ENCODE results near the gene KSR1.

Gene KSR1

DNA sequence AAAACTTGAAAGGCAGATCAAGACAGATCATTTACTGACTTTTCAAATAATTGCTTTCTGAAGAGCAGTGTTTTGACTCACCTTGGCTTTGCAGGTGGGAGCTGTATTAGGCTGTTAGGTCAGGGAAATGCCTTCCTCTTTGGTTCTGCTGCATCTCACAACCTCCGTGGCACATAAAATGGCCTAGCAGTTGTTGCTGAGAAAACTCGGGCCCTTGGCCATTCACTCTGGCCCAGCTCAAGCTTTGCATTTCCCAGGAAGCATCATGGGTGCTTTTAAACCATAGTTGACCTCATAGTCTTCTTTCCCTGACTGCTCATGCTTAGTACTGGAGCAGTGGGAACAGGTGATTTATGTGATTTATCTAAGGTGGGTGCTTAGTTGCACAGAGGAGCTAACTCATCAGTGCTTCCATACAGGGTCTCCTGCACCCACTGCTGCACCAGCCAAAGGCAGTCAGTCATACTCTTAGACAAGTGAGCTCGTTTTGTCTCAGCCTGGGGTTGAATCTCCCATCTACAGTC is 83.6 kb downstream of the KSR1 start:
- DNase-seq = peak; percentile 75

DNA sequence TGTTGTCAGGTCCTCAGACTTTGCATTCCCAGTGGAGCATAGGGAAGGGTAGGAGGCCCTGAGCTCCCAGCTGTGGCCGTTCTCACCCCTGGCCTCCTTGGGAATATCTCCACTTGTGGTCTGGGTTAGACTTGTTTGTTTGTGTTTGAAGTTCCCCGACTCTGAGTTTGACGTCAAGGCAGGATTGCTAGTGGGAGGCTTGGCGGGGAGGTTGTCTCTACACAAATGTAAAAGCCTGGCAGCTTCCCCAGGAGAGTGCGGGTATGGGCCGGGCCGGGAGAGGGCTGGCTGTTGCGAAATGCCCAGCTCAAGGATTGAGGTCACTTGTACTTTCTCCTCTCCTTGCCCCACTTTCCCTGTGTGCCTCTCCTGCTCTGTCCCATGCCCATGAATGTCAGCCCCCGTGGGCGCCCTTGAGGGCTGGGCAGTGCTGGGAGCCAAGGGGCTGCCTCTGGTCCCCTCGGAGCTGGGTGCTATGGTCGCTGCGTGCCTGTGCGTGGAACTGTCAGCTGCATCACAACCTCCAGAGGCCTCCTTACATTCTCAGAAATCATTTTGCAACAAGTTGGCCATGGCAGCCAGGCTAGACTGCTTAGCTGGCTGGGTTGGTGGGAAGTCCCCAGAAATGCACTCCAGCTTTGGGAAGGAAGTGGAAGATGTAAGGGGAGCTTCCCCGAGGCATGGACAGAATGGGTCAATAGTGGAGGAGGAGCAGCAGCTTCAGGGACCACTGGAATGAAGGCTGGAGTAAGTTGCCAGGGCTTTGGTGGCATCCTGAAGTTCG is 84.3 kb downstream of the KSR1 start:
- DNase-seq = peak; percentile 82

DNA sequence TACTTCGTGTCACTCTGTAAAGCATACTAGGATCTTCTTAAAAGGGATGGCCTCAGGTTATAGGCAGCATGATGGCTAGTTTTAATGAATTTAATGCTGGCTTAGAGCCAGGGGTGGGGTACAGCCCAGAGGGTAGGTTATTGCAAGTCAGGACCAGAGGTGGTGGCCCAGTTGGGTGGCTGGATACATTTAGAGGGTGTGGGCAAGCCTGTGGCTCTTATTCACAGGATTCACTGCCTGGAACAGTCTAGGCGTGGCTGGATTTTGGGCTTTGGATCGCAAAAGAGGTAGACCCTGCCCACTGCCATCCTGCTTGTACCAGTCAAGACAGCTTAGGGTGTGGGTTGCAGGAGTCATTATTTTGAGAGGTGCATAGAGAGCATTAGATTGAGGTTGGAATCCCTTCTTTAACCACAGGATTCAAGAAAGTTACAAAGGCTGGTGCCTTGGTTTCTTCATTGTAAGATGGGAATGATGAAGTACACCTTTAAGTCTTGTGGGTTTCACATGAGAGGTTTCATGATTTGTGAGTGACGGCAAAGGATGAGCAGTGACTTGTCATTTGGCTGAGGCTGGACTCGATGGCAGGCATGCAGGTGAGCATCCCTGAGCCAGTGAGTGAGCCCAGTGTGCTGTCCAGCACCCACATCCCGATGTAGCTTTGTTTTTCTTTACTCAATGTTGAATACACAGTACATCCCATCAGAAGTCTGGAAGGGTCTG is 85.2 kb downstream of the KSR1 start:
- DNase-seq = no peak

DNA sequence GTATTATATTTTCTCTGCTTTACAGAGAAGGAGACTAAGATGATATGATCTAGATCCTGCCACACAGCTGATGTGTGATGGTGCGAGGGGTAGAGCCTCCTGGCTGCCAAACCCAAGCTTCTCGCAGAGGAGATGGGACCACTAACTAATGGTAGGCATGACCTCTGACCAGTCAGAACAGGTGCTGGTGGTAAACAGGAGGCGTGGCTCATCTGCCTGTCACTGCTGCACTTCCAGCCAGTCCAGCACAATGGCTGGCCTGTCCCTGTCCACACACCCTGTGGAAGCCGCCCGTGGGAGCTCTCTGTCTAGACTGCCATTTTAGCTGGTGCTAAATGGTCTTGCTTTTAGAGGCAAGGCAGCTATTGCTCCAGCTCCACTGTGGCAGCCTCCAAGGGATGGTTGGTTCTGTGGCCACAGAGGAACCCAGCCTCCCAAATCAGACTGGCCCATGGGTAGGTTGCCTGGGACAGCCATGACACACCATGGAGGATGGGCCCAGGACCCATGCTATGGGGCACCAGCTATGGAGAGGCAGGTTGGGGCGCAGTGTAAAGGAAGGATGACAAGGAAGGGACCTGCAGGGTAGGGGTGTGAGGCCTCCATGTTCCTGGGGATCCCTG is 86.7 kb downstream of the KSR1 start:
- DNase-seq = no peak

DNA sequence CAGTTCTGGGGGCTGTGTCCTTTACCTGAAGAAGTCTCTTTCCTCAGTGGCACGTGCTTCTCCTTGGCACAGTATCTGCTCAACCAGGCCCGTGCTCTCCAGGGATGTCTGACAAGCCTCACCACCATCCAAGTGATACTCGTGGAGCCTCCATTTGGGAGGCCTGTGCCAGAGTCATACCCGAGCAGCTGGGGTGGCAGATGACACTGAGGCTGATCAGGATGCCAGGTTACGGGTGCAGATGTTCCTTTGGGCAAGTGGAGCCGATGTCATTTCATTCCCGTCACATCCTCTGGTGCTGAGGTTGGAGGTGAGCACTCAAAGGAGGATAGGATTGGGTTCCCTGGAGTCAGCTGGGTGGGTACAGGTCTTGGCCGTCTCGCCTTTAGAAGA is 87.2 kb downstream of the KSR1 start:
- no peak for DNase-seq

DNA sequence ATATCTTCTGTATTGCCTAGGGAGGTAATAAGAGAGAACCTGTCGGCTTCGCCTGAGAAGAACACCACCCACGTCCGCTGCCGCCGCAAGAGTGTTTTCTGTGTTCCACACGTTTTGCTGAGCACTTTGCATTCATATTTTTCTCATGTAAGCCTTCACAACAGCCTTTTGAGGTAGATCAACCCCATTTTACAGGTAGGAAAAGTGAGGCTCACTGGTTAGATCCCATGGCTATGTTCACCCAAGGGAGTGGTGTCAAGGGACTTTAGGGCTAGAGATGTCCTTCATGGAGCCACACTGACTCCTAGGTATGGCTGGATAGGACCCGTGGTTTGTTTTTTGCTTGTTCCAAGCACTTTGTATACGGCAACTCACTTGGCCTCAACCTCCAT is 87.7 kb downstream of the KSR1 start:
- DNase-seq = no peak

DNA sequence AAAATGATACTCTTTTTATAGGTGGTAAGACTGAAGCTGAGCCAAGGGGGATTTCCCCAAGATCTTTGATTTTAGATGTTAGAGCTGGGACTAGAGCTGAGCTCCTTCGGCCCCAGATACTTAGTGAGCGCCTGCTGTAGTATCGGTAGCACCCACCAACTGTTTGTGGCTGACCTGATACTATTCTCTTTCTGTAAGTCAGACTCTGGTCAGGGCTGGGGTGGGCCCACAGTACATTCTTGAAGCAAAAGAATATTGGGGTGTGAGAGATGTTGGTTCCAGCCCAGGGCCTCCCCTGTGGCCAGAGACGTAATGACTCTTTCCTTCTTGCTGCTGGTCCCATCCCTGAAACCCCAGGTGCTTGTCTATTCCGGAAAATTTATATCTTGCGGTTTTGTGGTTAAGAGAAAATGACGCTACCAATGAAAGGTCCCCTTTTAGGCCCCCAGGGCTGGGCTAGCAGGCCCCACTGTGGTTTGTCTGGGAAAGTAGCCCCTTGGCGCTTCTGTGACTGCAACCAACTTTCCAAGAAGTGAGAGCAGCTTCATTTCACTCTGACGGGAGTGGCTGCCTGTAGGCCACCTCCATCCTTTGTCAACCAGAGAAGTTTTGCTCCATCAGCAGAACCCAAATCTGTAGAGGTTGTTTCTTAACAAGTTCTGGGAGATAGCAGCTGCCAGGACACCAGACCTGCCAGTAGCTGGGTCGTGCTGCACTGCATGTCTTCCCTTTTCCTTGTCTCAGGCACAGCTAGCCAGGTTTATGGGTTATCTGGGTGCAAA is 88.3 kb downstream of the KSR1 start:
- no peak for DNase-seq

DNA sequence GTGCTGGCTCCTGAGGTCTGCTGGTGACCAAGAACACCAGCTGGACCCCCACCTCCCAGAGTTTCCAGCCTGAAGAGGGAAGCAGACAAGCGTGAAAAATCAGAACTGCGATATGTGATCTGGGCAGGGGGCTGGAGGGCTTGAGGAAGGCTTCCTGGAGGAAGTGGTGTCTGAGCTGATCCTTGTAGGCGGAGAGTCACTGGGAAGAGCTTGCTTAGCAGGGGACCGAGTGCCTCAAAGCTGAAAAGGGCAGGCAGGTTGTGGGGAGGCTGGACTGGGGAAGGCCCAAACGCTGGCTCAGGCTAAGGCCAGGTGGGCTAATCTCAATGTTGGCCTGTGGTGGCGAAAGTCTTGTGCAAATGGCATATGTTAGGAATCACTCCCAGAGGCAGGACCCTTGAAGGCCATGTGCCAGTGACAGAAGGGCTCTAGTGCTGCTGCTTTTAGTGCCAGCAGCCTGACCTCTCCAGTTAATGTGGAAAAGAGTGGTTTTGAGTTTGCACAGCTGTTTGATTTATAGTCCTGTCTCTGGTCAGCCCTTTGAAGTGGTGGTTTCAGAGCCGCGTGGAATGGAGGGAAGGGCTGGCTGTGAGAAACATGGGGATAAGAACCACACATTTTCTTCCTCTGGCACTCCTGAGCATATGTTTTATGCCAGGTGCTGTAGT is 89.4 kb downstream of the KSR1 start:
- DNase-seq = no peak

DNA sequence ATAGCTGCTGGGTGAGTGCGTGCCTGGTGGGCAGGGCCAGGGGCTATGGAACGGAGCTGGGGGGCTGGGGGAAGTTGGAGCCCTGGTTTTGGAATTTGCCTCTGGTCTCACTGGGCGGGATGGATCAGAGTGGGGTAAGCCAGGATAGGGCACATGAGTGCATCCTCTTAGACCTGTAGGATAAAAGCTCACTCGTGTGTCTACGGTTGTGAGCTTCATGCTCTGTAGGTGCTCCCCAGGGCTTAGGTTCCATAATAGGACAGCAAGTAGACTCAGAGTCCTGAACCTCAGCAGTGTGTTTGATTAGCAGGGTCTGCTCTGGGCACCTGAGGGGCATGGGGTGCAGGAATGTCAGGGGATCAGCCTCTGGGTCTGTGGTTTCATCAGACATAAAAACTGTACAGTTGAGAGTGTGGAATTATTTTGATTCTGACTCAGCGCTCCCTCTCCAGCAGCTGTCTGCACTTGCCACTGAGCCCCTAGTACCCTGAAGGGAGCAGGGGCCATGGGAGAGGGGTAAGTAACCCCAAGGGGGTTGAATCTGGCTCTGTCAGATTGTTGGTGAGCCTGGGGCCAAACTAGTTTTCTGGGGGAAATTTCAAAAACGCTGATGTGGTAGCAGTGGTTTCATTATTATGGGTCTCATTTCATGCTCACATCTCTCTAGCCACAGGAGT is 90.5 kb downstream of the KSR1 start:
- no peak for DNase-seq

DNA sequence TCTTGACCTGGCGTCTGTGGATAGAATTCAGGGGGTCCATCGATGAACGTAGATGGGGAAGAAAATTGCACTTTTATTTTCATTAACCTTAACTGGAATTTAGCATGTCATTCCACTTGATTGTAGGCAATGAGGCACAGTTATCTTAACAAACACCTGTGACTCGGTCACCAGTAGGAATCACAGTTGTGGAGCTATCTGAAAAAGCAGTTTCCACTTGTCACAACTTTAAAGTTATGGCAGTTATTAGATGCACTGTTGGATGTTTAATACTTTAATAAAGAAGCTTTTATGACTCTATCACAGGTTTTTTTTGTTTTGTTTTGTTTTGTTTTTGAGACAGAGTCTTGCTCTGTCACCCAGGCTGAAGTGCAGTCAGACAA is 91.0 kb downstream of the KSR1 start:
- no peak for DNase-seq

DNA sequence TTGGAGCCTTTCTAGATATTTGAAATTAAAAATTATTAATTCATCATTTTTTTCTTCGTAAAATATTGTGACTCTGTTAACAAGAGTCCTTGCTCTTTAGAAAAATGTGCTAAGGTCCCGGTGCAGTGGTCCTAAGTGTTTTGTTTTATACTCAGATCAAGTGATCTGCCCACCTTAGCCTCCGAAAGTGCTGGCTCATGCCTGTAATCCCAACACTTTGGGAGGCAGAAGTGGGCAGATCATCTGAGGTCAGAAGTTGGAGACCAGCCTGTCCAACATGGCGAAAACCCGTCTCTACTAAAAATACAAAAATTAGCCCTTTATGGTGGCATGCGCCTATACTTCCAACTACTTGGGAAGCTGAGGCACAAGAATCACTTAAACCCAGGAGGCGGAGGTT is 92.1 kb downstream of the KSR1 start:
- DNase-seq = no peak

DNA sequence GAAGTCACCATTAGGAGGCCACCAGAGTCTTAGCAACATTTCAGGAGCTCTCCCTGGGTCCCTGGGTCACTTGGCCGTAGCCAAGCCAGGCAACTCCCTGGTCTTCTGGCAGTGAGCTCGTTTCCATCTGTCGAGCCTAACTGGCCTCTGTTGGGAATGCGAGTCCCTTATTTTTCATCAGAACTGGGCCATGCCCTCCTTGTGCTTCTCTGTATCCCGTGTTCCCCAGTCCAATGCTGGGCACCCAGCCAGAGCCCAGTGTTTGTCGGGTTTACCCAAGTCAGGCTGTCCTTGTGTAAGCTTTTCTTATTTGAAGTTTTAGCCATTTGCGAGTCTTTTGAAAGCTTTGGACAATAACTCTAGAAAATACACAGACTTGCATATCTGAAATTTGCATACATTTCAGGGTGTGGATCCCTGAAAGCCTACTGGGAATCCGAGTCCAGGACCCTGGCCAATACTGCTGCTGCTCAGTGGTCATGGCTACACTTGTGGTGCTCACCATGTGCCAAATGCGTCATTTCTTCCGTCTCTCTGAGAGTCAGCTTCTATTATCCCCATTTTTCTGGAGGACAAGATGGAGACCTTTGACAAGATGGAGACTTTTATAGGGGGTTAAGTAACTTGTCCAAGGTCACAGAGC is 93.1 kb downstream of the KSR1 start:
- no peak for DNase-seq

DNA sequence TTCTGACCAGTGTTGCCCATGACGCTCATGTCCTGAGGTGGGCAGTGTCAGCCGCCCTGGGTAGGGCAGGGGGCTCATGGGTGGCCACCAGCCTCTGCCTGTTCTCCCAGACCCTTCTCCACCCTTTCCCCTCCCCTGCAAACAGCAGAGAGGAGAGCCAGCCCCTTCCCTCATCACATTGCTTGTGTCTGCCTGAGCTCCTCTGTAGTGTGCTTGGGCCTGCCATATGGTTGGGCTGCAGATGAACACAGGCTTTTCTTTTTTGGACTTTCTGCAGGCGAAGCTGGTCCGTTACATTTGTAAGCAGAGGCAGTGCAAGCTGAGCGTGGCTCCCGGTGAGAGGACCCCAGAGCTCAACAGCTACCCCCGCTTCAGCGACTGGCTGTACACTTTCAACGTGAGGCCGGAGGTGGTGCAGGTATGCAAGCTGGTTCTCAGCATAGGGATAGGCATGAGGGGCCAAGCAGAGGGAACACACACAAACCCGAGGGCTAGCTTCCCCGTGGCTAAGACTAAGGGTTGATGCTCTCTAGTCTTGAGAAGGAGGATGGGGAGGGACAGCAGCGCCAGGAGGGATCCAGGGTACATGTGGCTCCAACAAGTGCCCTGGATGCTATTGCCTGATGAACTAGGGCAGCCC is 94.2 kb downstream of the KSR1 start:
- DNase-seq = no peak

DNA sequence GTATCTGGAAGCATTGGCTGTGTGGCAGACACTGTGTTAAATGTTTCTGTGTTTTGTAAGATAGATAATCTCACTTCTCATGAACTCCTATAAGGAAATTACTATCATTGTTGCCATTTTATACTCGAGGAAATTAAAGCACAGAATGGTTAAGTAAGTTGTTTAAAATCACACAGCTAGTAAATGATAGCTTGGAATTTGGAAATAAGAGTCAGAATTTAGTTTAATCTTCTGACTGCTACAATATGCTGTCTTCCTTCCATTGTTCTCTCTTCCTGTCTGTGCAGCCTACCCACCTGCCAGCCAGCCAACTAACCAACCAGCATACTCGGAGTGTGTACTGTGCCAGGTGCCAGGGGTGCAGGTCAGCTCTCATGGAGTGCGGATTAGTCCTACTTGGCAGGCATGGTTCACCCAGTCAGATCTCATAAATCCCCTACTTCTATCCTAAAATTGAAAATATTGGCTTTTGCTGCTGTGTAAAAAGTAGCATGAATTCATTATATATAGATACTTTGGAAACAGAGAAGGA is 94.8 kb downstream of the KSR1 start:
- no peak for DNase-seq

DNA sequence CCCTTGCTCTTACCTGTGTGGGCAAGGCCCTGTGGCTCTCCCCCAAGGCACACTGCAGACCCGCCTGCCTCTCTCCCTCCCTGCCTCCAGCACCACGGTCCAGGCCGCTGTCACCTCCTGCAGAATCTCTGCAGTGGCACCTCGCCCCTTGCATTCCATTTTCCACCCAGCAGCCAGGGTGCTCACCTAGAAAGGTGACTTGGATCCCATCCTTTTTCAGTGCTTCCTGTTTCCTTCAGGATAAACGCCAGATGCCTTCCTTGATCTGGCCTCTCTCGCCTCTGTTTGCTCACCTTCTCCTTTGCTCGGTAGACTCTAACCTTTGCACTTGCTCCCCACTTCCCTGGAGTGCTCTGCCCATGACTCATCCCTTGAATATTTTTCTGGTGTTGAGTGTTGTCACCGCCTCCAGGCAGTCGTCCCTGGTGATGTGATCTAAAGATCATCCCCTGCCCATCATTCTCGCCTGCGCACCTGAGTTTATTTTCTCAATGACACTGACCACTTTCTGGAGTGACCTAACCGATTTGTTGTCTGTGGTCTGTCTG is 95.5 kb downstream of the KSR1 start:
- DNase-seq = no peak

DNA sequence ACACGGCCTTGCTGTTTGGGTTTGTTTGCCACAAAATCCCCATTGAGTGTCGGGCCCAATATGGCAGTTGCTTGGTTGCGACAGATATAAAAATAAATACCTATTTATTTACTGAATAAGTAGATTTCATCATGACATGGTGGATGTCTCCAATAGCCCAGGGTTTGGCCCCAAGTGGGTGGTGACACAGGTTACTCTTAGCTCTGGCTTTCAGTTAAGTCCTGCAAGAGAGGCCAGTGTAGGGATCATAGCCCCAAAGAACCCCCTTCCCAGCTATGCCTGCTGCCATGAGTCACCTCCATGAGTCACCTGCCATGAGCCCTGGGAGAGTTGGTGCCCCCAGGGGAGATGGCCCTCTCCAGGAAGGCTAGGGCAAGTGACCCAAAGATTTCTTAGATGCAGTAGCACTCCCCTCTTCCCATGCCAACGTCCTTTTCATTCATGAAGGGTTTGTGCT is 96.1 kb downstream of the KSR1 start:
- peak; percentile 22 for DNase-seq

DNA sequence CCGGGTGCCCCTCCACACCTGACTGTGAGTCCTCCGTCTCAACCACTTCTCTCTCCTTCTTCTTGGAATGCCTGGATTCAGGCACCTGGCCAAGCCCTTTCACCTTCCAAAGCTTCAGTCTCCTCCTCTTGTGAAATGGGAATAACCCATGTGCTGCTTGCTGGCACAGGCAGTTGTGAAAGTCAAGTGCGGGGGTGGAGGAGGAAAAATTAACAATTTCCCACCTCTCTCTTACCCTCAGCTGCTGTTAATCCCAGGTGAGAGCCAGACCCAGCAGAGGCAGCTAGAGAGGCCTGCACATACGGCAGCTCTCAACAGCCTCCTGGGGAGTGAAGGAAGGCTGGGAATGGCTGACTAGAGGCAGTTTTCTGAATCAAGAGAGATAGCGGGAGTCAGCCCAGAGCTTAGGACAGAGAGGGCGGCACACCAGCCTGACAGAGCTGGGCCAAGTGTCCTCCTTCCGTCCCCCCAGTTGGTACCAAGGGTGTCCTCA is 96.8 kb downstream of the KSR1 start:
- DNase-seq = no peak

DNA sequence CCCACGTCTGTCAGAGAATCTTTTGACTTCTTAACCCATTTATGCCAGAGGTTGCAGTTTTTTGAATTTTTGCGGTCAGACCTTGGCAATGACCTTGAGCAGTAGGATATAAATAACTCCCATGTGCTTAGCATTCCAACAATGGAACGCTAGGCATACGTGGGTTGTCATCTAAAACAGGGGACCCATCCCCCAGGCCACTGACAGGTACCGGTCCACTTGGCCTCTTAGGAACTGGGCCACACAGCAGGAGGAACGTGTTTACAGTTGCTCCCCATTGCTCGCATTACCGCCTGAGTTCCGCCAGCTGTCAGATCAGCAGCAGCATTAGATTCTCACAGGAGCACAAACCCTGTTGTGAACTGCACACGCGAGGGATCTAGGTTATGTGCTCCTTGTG is 97.9 kb downstream of the KSR1 start:
- DNase-seq = no peak

DNA sequence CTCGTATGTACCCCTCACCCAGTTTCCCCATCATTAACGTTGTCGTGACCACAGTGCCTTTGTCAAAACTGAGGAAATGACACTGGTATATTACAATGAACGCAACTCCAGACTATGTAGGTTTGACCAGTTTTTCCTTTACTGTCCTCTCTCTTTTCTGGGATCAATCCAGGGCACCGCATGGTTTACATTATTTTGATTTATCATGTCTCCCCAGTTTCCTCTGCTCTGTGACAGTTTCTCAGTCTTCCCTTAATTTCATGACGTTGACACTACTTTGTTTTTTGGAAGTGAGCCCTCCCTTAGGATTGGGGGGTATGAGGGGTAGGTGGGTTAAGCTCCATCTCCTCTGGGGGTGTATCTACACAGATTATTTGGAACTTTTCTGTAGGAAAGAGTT is 98.7 kb downstream of the KSR1 start:
- DNase-seq = no peak

DNA sequence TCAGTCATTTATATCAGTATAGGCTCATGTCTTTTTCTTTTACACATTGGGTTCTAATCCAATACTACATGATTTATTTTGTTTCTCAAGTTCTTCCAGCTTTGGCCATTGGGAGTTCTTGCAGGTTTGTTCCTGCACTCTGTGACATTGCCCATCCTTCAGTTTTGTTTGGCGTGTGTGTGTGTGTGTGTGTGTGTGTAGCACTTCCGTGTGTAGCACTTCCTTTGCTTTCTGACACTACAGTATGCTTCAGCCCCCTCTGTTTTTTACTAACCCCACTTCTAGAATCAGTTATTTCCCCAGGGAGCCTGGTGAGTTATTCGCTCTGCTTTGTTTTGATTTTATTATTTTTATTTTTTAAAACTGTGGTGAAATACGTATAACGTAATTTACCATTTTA is 99.1 kb downstream of the KSR1 start:
- DNase-seq = no peak
